ENCODE measurements around the gene SEC14L5. TPM values are rescaled to one million over a fixed set of nuclear protein-coding genes. Genes with fewer than 3 reads are reported as not detected.

The SEC14L5 gene
- total and polyA plus RNA-seq, 2 experiments from 2014 or later, result 1.0 to 3.5 TPM

DNA sequence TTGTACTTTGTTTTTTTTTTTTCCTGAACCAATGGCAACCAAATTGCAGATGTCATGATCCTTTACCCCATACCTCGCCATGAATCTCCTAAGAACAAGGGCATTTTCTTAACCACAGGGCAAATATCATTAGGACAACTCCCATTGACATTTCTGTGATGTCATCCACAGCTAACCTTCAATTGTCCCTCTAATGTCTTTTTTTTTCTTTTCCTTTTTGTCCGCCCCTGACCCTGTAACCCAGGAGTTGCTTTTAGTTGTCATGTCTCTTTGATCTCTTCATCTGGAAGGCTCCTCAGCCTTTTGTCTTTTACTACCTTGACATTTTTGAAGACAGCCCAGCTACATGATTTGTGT is 76.0 kb downstream of the SEC14L5 start:
- no peaks in the 10 kb centered on the region for H4K20me1 ChIP-seq (ENCODE audit: insufficient read depth, poor library complexity, severe bottlenecking)
- peak overlapping the region; percentile 94 for H3K4me3 ChIP-seq
- TF ChIP-seq, protein P1, sequence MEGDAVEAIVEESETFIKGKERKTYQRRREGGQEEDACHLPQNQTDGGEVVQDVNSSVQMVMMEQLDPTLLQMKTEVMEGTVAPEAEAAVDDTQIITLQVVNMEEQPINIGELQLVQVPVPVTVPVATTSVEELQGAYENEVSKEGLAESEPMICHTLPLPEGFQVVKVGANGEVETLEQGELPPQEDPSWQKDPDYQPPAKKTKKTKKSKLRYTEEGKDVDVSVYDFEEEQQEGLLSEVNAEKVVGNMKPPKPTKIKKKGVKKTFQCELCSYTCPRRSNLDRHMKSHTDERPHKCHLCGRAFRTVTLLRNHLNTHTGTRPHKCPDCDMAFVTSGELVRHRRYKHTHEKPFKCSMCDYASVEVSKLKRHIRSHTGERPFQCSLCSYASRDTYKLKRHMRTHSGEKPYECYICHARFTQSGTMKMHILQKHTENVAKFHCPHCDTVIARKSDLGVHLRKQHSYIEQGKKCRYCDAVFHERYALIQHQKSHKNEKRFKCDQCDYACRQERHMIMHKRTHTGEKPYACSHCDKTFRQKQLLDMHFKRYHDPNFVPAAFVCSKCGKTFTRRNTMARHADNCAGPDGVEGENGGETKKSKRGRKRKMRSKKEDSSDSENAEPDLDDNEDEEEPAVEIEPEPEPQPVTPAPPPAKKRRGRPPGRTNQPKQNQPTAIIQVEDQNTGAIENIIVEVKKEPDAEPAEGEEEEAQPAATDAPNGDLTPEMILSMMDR (IDR thresholded peaks at IDR 0.05; ENCODE audit: poor library complexity), result no peak
- TF ChIP-seq EZH2phosphoT487 (IDR thresholded peaks at IDR 0.05; ENCODE audit: low read depth, severe bottlenecking, unreplicated experiment) (no peak), EZH2 (IDR thresholded peaks at IDR 0.05; ENCODE audit: borderline replicate concordance) (no peak)
- H2AFZ ChIP-seq, result peak overlapping the region; percentile 95
- H3K79me2 ChIP-seq, result peaks cover 8% of the 10 kb centered on the region
- peak overlapping the region; percentile 81 for H3K4me2 ChIP-seq
- no peaks in the 10 kb centered on the region for H3K9me3 ChIP-seq (ENCODE audit: low read depth)
- H3K36me3 ChIP-seq (replicated peaks; ENCODE audit: insufficient read depth, low read depth), result no peaks in the 10 kb centered on the region
- no peaks in the 10 kb centered on the region for H3K9me2 ChIP-seq (replicated peaks; ENCODE audit: insufficient read depth)
- H3K27me3 ChIP-seq, result no peaks in the 10 kb centered on the region
- peak overlapping the region; percentile 80 for H3K27ac ChIP-seq
- DNase-seq (ENCODE audit: low spot score), result no peak
- H3K4me1 ChIP-seq (ENCODE audit: insufficient read depth), result peaks cover 14% of the 10 kb centered on the region
- 23% methylated on average over 2 of the region's 2 CpGs for WGBS (ENCODE audit: low lambda C conversion rate, missing lambda C conversion rate)

- no peaks in the 10 kb centered on the region for H3K9me2 ChIP-seq (replicated peaks; ENCODE audit: insufficient read depth)
- peak overlapping the region; percentile 92 for H3K27ac ChIP-seq
- peak overlapping the region; percentile 58 for H3K4me2 ChIP-seq
- H2AFZ ChIP-seq, result no peak overlapping the region
- H4K20me1 ChIP-seq (ENCODE audit: insufficient read depth, poor library complexity, severe bottlenecking), result no peaks in the 10 kb centered on the region
- peaks cover 8% of the 10 kb centered on the region for H3K79me2 ChIP-seq
- no peaks in the 10 kb centered on the region for H3K27me3 ChIP-seq
- no peak overlapping the region for H3K4me3 ChIP-seq
- H3K9me3 ChIP-seq (ENCODE audit: low read depth), result no peaks in the 10 kb centered on the region
- TF ChIP-seq, protein P1 (IDR thresholded peaks at IDR 0.05; ENCODE audit: poor library complexity), result no peak
- TF ChIP-seq EZH2phosphoT487 (IDR thresholded peaks at IDR 0.05; ENCODE audit: low read depth, severe bottlenecking, unreplicated experiment), result no peak
- no peak for TF ChIP-seq EZH2 (IDR thresholded peaks at IDR 0.05; ENCODE audit: borderline replicate concordance)
- H3K36me3 ChIP-seq (replicated peaks; ENCODE audit: insufficient read depth, low read depth), result no peaks in the 10 kb centered on the region
- DNase-seq (ENCODE audit: low spot score), result no peak
- WGBS (ENCODE audit: low lambda C conversion rate, missing lambda C conversion rate), result 47% methylated on average over 1 of the region's 1 CpG
- H3K4me1 ChIP-seq (ENCODE audit: insufficient read depth), result peaks cover 19% of the 10 kb centered on the region
Observed at GRCh38 chr16:5035909-5036227, 77.7 kb downstream of the SEC14L5 start.

DNA sequence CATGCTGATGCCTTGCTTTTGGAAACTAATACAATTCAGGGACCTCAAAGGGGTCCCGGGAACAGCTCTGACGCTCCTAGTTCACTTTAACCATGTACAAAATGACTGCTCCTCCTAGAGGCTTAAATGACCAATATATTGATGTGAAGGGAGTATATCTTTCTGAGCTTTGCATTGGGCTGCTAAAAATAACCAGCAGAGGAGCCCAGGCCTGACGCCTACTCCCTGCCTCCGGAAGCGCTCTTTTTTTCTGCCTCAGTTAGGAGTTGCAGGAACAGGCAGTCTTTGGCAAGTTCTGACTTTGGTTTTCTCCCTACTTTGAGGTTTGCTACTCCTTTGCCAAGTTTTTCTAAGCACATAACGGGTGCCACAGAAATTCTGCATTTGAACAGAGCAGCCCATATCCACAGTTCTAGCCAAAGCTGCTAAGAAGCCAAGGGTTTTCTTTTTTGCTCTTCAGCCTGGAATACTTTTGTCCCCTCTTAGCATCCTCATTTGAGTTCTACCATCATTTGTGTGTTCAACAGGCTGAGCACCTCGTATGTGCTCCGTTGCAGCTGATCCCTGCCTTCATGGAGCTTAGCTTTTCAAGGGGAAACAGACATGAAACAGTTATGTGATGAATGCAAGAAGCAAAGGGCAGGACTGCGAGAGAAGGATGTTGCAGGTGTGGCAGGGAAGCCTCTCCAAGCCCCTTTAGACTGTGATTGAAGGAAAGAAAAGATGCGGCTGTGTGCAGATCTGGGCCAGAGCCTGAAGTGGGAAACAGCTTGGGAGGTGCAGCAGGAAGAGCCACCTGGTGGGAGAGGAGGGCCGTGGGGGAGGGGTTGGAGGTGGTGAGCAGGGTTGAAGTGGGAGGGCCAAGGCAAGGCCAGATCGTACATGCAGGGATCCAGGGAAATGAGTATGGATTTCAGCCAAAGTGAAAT is 78.4 kb downstream of the SEC14L5 start:
- Histone ChIP-seq H3K27me3 (no peaks in the 10 kb centered on the region), H3K36me3 (replicated peaks; ENCODE audit: insufficient read depth, low read depth) (no peaks in the 10 kb centered on the region), H3K79me2 (peaks cover 8% of the 10 kb centered on the region), H2AFZ (no peak overlapping the region), H3K9me3 (ENCODE audit: low read depth) (no peaks in the 10 kb centered on the region), H4K20me1 (ENCODE audit: insufficient read depth, poor library complexity, severe bottlenecking) (no peaks in the 10 kb centered on the region), H3K9me2 (replicated peaks; ENCODE audit: insufficient read depth) (no peaks in the 10 kb centered on the region), H3K4me3 (no peak overlapping the region), H3K27ac (peak overlapping the region; percentile 92), H3K4me1 (ENCODE audit: insufficient read depth) (peaks cover 25% of the 10 kb centered on the region), H3K4me2 (peak overlapping the region; percentile 58)
- 61% methylated on average over 12 of the region's 12 CpGs for WGBS (ENCODE audit: low lambda C conversion rate, missing lambda C conversion rate)
- TF ChIP-seq, protein P1 (IDR thresholded peaks at IDR 0.05; ENCODE audit: poor library complexity), result peak; percentile 8
- no peak for TF ChIP-seq EZH2 (IDR thresholded peaks at IDR 0.05; ENCODE audit: borderline replicate concordance)
- TF ChIP-seq EZH2phosphoT487 (IDR thresholded peaks at IDR 0.05; ENCODE audit: low read depth, severe bottlenecking, unreplicated experiment), result no peak
- no peak for DNase-seq (ENCODE audit: low spot score)
